ENCODE results near the gene HCST.

DNA sequence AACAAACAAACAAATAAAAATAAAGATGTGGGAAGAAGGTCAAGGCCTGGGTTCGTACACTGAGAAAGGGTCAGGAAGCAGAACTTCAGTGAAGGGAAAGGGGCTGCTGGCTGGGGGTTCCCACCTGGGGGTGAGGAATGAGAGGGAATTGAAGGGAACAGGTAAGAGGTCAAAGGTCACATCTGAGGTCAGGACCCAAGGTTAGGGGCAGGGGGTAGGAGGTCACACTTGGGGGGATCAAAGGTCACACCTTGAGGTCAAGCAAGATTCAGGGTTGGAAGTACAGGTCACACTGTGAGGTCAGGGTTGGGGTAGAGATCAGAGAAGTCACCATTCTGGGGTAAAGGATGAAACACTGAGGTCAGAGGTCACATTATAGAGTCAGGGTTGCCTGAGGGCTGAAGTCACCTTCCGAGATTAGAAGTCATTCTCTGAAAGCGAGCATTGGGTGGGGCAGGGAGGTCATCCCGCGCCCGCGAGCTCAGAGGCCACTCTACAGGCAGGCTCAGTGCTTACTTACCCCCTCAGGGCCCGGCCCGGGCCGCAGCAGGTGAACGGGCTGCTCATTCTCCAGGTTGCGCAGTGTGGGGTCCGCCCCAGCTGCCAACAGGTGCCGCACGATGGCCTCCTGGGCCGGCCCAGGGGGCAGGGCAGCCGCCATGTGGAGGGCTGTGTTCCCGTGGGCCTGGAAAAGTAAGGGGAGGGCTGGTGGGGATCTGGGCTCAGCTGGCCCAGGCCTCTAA is 12.8 kb upstream of the HCST start:
- TF ChIP-seq POLR2A (IDR thresholded peaks at IDR 0.05) (no peak), CTCF (IDR thresholded peaks at IDR 0.05) (no peak)
